GM18907 (cell line): ENCODE data around the gene BPIFB3.
"Not testable (repeated sequence)": the region's sequence is repeated elsewhere in the genome, so short reads cannot be mapped to it uniquely, and the experiment has no call there.

Source experiments
- ATAC-seq: cut with Tn5 transposase; IDR thresholded peaks from one replicate; pipeline ENCODE4 v1.9.1; 2021; ENCODE audit warnings: mild to moderate bottlenecking, moderate library complexity; ENCODE audit not compliant: unreplicated experiment

Gene BPIFB3

DNA sequence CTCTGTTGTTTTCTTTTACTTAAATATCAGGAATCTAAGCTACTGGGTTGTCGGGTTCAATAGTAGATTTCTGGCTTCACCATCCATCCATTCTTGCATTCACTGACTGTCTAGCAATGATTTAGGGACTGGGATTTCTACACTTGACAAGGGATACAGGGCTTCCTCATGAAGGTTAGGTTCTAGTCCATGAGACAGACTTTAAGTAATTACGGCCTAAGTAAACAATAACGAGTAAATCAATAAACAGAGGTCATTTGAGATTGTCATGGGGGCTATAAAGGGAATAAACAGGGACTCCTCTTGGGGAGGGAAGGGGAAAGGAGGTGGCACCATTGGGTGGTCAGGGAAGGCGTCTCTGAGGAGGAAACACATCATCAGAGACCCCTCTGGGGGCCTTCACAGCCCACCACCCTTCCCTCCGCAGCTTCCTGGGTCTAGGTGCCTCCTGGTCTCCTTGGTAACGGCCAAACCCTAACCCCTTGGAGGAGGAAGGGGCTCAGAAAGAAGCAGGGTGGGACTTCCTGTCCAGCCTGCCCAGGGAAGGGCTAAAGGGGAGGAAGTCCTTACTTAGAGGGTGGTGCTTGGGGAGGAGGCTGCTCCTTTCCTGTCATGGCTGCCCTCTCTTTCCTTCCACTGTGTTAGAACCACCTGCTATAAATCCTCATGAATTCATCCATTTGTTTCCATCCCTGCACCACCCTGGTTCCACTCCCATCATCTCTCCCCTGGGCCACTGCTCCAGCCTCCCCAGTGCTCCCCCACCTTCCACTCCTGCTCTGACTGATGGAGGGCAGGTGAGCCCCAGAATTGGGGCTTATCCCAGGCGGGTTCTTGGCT, 59.1 kb downstream of the BPIFB3 start:
- no peak for ATAC-seq

DNA sequence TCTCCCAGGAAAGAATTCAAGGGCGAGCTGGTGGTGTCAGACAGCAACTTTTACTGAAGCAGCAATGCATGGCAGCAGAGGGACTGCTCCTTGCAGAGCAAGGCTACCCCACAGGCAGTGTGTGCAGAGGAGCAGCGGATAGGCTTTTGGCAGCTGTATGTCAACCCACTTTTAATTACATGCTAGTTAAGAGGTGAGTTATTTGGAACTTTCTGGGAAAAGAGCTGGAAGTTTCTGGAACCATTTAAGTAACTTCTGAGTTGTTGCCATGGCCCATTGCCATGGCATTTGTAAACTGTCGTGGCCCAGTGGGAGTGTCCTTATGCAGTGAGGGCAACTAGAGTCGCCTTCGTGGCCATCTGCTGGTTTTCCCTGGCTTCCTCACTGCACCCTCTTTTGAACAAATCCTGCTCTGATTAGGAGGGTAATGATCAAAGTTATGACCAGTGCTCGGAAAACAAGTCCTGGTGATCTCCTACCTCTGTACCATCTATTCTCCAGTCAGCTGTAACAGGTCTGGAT, 59.7 kb downstream of the BPIFB3 start:
- no peak for ATAC-seq

DNA sequence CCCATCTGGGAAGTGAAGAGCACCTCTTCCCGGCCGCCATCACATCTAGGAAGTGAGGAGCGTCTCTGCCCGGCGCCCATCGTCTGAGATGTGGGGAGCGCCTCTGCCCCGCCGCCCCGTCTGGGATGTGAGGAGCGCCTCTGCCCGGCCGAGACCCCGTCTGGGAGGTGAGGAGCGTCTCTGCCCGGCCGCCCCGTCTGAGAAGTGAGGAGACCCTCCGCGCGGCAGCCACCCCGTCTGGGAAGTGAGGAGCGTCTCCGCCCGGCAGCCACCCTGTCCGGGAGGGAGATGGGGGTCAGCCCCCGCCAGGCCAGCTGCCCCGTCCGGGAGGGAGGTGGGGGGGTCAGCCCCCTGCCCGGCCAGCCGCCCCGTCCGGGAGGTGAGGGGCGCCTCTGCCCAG, 61.8 kb downstream of the BPIFB3 start:
- not testable (repeated sequence) for ATAC-seq

DNA sequence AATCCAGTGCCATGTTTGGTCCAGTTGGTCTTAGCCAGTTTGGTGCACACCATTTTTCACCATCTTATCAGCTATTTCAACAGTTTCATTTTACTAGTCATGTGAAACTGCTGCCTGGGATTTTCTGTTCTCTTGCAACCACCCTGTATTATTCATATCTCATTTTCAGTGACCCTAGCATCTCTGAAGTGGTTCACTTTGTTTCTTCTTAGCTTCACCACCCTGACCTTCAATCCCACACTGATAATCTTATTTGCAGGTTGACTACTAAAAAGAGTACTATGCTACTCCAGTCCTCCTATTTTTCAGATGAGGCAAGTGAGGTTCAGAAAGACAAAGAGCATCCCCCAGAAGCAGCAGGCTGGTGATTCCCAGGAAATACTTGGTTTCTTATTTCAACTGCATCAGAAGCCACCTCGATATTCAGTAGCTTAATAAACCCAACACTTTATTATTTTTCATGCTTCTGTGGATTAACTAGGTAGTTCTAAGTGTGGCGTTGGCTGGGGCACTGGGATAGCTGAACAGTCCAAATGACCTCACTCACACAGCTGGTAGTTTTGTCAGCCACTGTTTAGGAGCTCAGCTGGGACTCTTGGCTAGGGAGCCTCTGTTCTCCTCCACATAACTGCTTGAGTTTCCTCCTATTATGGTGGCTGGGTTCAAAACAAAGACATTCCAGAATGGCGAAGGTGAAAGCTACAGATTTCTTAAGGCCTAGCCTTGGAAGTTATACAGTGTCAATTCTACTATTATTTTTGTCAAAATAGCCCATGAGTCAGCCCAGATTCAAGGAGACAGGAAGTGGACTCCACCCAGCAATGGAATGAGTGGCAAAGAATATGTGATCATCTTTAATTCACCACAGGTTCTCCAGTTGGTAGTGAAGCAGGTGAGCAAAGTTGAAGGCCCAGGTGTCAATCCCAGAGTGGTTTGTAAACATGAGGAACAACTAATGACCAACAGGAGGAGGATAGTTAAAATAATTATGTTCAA, 66.3 kb downstream of the BPIFB3 start:
- peak; percentile 63 for ATAC-seq

DNA sequence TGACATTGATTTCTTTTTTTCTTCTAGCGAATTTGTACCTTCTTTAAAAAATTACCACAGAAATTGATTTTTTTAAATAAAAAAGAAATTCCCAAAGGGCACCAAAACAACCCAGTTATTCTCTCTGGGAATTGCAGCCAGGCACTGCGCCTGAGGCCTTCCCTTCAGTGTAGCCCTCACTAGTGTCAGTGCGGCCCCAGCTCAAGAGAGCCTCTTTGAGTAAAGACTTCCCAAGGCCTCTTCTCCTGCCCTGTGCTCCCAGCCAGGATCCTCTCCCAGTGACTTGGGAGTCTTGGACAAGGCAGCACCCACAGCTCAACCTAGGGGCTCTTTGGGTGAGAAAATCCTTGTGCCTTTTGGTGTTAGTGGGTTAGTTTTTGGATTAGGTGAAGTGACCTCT, 67.2 kb downstream of the BPIFB3 start:
- ATAC-seq: no peak

DNA sequence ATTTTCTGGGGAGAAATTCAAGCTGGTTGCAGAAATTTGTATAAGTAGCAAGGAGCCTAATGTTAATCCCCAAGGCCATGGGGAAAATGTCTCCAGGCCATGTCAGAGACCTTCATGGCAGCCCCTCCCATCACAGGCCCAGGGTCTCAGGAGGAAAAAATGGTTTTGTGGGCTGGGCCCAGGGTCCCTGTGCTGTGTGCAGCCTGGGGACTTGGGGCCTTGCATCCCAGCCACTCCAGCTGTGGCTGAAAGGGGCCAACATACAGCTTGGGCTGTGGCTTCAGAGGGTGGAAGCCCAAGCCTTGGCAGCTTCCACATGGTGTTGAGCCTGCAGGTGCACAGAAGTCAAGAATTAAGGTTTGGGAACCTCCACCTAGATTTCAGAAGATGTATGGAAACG, 68.6 kb downstream of the BPIFB3 start:
- ATAC-seq: not testable (repeated sequence)
